ENCODE results near the gene PHF3.
"Not testable (repeated sequence)": the region's sequence is repeated elsewhere in the genome, so short reads cannot be mapped to it uniquely, and the experiment has no call there.

The PHF3 gene

DNA sequence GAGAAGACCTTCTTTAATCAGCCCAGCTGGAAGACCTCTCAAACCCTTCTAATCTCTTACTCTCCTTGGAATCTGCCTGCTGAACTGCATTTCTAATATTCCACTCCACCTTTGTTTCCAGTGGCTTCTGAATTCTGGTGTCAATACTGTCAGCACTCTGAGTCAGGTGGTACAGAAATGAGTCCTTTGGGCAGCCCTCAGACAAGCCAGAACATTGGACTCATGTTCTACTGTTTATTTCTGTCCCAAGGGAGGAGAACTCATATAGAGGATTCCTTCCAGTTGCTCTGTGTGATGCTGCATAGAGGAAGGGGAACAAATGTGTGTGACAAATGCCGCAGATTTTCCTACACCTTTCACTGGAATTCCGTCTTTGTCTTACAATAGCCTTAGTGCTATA is 114.8 kb downstream of the PHF3 start:
- no peaks in the 10 kb centered on the region for H3K27me3 ChIP-seq
- no peak overlapping the region for H3K4me3 ChIP-seq (ENCODE audit: low read depth in 1 of 2, low read length in 1 of 2)
- no peaks in the 10 kb centered on the region for H3K4me1 ChIP-seq (ENCODE audit: control insufficient read depth in 1 of 2, insufficient read depth in 1 of 2, low read depth in 1 of 2, low read length in 1 of 2)
- H3K27ac ChIP-seq: no peak overlapping the region
- TF ChIP-seq, protein P1, sequence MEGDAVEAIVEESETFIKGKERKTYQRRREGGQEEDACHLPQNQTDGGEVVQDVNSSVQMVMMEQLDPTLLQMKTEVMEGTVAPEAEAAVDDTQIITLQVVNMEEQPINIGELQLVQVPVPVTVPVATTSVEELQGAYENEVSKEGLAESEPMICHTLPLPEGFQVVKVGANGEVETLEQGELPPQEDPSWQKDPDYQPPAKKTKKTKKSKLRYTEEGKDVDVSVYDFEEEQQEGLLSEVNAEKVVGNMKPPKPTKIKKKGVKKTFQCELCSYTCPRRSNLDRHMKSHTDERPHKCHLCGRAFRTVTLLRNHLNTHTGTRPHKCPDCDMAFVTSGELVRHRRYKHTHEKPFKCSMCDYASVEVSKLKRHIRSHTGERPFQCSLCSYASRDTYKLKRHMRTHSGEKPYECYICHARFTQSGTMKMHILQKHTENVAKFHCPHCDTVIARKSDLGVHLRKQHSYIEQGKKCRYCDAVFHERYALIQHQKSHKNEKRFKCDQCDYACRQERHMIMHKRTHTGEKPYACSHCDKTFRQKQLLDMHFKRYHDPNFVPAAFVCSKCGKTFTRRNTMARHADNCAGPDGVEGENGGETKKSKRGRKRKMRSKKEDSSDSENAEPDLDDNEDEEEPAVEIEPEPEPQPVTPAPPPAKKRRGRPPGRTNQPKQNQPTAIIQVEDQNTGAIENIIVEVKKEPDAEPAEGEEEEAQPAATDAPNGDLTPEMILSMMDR (IDR thresholded peaks at IDR 0.05): no peak
- no peaks in the 10 kb centered on the region for H3K9me3 ChIP-seq
- no peaks in the 10 kb centered on the region for H3K36me3 ChIP-seq

DNA sequence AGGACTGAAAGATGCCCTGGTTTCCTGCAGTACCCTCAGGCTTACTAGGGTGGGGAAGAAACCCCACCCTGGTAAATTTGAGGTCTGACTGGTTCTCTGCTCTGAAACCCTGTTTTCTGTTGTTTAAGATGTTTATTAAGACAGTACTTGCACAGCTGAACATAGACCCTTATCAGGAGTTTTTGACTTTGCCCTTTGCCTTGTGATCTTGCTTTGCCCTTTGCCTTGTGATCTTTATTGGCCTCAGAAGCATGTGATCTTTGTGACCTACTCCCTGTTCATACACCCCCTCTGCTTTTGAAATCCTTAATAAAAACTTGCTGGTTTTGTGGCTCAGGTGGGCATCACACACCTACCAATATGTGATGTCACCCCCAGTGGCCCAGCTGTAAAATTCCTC is 121.7 kb downstream of the PHF3 start:
- H3K4me3 ChIP-seq (ENCODE audit: low read depth in 1 of 2, low read length in 1 of 2); H3K4me1 ChIP-seq (ENCODE audit: control insufficient read depth in 1 of 2, insufficient read depth in 1 of 2, low read depth in 1 of 2, low read length in 1 of 2); H3K27me3 ChIP-seq; H3K27ac ChIP-seq; H3K9me3 ChIP-seq; H3K36me3 ChIP-seq: not testable (repeated sequence)

DNA sequence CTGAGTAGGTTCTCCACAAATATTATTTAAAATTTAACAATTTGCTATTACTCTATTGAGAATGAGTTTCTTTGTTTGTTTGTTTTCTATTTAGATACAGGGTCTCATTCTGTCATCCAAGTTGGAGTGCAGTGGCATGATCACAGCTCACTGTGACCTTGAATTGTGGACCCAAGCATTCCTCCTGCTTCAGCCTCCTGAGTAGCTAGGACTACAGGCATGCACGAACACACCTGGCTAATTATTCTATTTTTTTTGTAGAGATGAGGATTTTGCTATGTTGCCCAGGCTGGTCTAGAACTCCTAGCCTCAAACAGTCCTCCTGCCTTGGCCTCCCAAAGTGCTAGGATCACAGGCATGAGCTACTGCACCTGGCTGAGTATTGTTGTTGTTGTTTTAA is 122.2 kb downstream of the PHF3 start:
- Histone ChIP-seq H3K27ac (no peak overlapping the region), H3K9me3 (no peaks in the 10 kb centered on the region), H3K4me1 (ENCODE audit: control insufficient read depth in 1 of 2, insufficient read depth in 1 of 2, low read depth in 1 of 2, low read length in 1 of 2) (no peaks in the 10 kb centered on the region), H3K4me3 (ENCODE audit: low read depth in 1 of 2, low read length in 1 of 2) (no peak overlapping the region), H3K36me3 (no peaks in the 10 kb centered on the region), H3K27me3 (no peaks in the 10 kb centered on the region)
- TF ChIP-seq, protein P1 (IDR thresholded peaks at IDR 0.05): no peak

DNA sequence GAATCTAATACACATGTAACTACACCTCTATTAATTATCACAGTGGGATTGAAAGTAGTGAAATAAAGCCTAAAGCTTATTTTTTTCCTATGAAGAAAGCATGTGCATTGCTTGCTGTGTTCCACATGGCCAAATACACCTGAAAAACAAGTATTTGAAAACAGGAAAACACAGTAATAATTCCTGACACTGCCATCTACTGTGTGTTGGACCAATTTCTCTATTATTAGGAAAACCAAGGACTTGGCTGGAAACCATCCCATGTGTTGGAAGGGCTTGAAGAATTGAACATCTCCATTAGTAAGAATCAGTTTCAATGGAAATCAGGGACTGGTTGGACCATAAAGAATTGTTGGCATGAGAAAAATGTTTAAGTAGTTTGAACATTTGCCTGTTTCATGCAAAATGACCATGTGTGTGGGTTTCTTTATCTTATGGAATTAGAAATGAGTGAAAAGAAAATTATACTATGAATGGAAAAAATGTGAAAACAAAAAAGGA is 124.1 kb downstream of the PHF3 start:
- Histone ChIP-seq H3K36me3 (no peaks in the 10 kb centered on the region), H3K27me3 (no peaks in the 10 kb centered on the region), H3K4me3 (ENCODE audit: low read depth in 1 of 2, low read length in 1 of 2) (no peak overlapping the region), H3K4me1 (ENCODE audit: control insufficient read depth in 1 of 2, insufficient read depth in 1 of 2, low read depth in 1 of 2, low read length in 1 of 2) (no peaks in the 10 kb centered on the region), H3K9me3 (no peaks in the 10 kb centered on the region), H3K27ac (no peak overlapping the region)
- TF ChIP-seq, protein P1 (IDR thresholded peaks at IDR 0.05): no peak

DNA sequence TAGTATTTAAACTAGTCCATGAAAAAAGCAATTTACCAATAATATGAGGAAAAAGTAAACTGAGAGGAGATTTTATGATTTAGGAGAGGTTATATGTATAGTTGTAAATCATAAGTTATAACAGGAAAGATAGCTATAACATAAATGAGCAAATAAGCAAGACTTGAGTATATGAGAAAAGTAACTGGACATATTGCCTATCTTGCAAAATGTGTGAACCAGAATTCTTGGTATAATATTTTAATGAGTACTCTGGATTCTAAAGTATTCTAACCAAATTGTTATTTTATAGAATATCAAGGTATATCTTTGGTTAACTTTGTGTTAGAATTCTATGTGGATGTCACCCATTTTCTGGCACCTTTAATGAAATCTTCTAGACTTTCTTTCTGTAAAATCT is 124.6 kb downstream of the PHF3 start:
- Histone ChIP-seq H3K4me3 (ENCODE audit: low read depth in 1 of 2, low read length in 1 of 2) (no peak overlapping the region), H3K27me3 (no peaks in the 10 kb centered on the region), H3K4me1 (ENCODE audit: control insufficient read depth in 1 of 2, insufficient read depth in 1 of 2, low read depth in 1 of 2, low read length in 1 of 2) (no peaks in the 10 kb centered on the region), H3K27ac (no peak overlapping the region), H3K9me3 (no peaks in the 10 kb centered on the region), H3K36me3 (no peaks in the 10 kb centered on the region)
- TF ChIP-seq, protein P1 (IDR thresholded peaks at IDR 0.05): no peak

DNA sequence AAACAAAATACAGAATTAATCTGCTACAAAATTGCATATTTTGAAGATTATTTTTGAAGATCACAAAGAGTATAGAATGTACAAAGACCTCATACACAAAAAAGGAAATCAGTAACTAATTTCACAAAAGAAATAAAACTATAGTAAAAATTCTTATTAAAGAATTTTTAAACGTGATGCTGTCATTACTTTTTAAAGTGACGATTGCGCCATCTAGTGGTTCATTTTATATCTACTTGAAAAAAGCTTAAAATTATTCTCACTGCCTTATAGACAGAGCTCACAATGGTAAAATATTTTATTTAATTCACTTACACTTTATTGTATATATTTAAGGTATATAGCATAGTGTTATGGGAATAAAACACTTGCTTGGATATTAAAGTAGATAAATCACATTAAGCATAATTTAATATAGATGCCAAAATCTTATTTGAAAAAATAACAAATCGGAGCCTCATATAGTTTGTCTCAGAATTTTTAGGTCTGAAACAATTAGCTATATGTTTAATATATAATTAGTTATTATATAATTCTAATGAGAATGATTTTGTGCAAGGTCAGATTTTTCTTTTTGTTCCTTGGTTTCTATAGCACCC is 128.8 kb downstream of the PHF3 start:
- no peaks in the 10 kb centered on the region for H3K9me3 ChIP-seq
- no peaks in the 10 kb centered on the region for H3K36me3 ChIP-seq
- TF ChIP-seq, protein P1 (IDR thresholded peaks at IDR 0.05): peak; percentile 64
- no peaks in the 10 kb centered on the region for H3K27me3 ChIP-seq
- no peak overlapping the region for H3K4me3 ChIP-seq (ENCODE audit: low read depth in 1 of 2, low read length in 1 of 2)
- no peaks in the 10 kb centered on the region for H3K4me1 ChIP-seq (ENCODE audit: control insufficient read depth in 1 of 2, insufficient read depth in 1 of 2, low read depth in 1 of 2, low read length in 1 of 2)
- no peak overlapping the region for H3K27ac ChIP-seq
